Left ventricle myocardium superior (tissue), 1 donor: ENCODE results near the gene SRL. TPM values are rescaled to one million over a fixed set of nuclear protein-coding genes. Genes with fewer than 3 reads are reported as not detected.

Source experiments
- ATAC-seq: fragments of 200-7000 bp; cut with Tn5 transposase; one replicate; pipeline ENCODE4 v1.9.1; 2020; ENCODE audit warnings: mild to moderate bottlenecking, moderate library complexity
- DNase-seq: peaks from one replicate; pipeline ENCODE4 v3.0.0-alpha.2; 2020
- intact Hi-C: fragments of 100-400 bp; cut with micrococcal nuclease; formaldehyde crosslinking; loops from one replicate; pipeline ENCODE4 v1.11.0; 2022
- total RNA-seq: library from RNA; stranded (reverse); fragmentation: NEBNext Ultra II Directional; extraction: Animal tissue kit (Norgen Biotek cat#: 25700); gene quantifications from one replicate; pipeline ENCODE4 v1.2.1, GENCODE V29; 2021
- donor health status: DM: no; HTN: yes; CAD: no; lungs with severe emphysema.

SRL gene
- total RNA-seq, 1 donor from 2014 or later, result 426 TPM

DNA sequence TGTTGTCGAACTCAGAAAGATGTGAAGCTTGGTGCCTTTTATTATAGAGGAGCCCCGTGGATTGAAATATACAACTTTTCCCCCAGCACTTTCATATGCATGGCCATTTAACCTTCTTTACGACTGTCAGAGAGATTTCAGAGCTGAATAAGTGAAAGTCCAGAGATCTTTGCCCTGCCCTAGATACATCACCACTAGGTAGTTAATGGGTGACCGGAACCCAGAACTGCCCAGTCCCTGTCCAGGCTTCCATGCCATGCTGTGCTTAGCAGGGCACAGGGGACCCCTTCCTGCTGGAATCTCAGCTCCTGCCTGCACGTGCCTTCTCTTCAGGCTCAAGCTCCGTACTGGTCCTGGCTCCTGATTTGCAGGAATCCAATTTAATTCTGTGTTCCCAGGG is 32.2 kb downstream of the SRL start:
- intact Hi-C loops, result no loop called here
- DNase-seq (no peak), ATAC-seq (no peak)

DNA sequence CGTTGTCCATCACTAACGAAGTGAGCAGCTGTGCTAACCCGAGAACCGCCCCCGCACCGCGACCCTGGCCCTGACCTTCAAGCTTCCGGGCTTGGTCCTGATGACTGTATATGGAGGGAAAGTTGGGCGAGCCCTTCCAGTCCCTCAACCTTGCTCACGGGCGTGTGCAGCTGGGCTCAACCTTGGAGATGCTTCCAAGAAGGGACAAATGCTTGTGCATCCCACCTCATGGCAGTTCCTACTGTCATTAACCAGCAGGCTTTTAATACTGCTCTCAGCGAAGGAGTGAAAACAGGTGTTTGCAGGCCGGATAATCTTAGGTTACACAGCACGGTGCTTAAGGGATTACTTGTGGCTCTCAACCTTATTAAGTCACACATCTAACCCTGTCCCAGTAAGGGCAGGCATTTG is 33.5 kb downstream of the SRL start:
- DNase-seq (peak; percentile 65), ATAC-seq (peak; percentile 5)
- intact Hi-C loops, result no loop called here

DNA sequence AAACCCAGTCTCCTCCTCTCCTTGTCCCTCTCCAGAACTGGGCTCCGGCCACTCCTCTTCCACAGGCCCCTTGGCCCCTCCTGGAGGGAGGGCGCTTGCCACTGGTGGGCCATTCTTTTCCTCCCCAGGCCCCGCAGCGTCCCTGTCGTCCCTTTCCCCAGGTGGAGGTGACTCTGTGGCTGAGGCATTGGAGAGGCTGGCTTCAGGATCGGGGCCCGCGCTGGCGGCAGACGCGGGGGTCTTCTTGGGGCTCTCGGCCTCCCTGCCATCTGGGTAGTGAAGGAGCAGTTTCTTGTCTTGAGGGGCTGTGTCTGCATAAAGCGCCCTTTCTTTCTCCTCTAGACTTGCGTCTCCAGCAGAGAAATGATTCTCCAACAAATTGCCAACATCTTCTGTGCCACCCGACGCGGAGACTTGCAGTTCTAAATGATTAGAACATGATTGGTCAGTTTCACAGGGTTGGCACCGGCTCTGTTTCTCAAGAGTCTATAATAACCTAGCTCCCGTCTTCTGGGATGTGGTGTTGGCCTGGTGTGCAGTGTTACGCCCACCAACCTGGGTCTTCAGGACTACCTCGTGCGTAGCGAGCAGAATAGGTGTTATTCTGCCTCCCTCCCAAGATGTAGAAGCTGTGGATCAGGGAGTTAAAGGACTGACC is 34.1 kb downstream of the SRL start:
- ATAC-seq, result no peak
- intact Hi-C loops, result no loop called here
- no peak for DNase-seq

DNA sequence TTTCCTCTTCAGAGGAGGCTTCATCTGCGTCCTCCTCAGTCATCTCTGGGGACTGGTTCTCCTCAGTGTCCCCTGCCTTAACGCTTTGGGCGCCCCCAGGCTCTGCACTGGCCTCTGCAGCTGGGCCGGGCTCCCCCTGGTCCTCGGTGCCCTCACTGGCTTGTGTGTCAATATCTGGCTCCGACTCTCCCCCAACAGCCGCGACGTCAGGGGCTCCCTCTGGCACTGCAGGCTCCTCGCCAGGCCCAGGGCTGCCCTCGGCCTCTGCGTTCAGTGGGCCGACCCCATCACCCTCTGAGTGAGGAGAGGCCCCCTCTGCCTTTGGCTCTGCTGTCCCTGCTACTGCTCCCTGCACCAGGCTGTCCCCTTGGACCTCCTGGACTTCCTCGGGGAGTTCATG is 34.7 kb downstream of the SRL start:
- peak; percentile 2 for ATAC-seq
- no peak for DNase-seq
- intact Hi-C loops, result no loop called here

GRCh38 chr16:4206680-4207079 is 35.2 kb downstream of the SRL start:
- intact Hi-C loops, result no loop called here
- ATAC-seq, result no peak

DNA sequence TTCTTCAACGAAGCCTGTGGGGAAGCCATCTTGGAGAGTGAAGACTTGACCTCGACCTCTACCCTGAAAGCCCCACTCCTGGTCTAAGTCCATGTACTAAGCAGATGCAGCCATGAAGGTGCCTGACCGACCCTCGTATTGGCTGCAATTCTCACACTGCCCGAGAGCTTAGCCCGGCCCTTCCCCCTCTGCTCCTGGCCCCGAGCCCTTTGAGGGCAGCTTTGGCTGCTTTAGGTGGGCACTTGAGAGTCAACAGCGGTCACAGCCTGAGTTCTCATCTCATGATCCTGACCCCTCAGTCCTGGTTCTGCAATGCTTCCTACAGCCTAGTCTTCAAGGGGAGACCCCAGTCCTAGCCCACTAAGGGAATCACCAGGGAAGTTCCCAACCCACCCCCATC is 35.9 kb downstream of the SRL start:
- ATAC-seq, result peak; percentile 53
- intact Hi-C loops, result no loop called here
- peak; percentile 53 for DNase-seq

More at GRCh38 chr16:4206680-4207079, 35.2 kb downstream of the SRL start:
- DNase-seq, result no peak

DNA sequence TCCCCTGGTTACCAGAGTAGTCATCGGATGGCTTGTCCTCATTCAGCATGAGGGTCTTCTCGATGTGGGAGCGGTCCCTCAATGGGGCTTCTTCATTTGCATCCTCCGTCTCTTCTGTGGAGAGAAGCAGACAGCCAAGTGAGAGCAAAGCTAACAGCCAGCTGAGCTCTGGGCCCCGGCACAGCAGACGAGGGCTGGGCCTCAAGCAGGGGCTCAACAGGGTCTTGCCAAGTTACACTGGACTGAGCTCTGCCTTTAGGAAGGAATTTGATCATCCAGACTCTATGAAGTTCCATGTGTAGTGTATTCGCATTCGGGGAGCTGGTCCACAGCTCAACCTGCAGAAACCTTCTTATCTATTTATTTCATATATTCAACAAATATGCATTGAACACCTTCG is 37.4 kb downstream of the SRL start:
- intact Hi-C loops, result no loop called here
- DNase-seq, result no peak
- no peak for ATAC-seq

DNA sequence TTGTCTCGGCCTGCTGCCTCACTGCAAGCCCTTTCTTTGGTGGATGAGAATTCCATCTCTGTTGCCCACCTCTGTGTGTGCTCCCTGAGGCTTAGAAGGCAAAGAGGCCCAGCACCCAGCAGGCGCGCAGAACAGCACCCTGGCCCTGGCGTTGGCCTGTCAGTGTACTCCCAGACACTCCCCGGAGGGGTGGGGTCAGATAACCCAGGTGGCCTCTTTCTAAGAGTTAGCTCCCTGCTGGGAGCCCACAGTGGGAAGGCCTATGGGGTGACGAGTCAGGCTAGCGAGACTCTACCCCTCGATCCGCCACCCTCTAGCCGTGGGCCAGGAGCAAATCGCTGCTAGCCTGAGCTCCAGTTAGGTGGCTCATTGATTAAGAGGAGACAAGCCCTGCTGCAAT is 38.1 kb downstream of the SRL start:
- ATAC-seq (no peak), DNase-seq (no peak)
- intact Hi-C loops, result no loop called here

GRCh38 chr16:4202615-4203345 is 39.1 kb downstream of the SRL start:
- intact Hi-C loops, result no loop called here
- ATAC-seq, result no peak
- DNase-seq, result no peak

- intact Hi-C loops, result no loop called here
- ATAC-seq, result no peak
These were observed 41.1 kb downstream of the SRL start for GRCh38 chr16:4200781-4201137.

DNA sequence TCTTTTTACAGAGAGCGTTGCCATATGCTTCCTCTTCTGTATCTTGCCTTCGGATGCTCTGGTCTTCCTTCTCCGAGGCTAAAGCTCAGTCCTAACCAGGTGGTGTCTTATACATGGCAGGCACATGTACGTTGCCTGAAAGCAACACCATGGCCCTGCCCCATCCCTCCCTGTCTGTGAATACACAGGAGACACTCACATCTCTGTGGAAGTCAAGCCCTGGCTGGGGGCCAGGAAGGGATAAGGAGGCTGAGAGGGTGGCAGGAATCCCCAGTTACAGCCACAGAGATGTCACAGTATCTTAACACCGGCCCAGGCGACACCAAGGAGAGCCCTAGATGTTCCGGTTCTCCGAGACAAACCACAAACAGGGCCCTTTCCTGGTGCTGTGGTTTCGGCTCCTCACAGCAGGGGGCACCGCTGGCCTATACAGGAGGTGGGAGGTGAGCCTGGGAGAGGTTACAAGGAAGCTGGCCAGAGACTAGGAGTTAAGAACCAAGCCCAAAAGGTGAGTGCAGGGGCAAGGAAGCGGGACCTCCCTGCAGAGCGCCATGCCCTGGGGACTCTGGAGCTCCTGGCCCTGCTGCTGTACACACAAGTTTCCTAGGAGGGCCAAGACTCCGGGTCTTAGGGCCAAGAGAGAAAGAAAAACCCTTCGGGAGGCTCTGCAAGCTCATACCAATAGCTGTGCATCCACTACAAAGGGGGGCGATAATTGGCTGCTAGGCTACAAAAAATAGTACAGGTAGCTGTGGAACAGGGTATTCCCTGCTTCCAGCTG is 41.7 kb downstream of the SRL start:
- DNase-seq (peak; percentile 72), ATAC-seq (peak; percentile 72)
- intact Hi-C loops, result no loop called here

More at GRCh38 chr16:4200781-4201137, 41.1 kb downstream of the SRL start:
- DNase-seq, result no peak

DNA sequence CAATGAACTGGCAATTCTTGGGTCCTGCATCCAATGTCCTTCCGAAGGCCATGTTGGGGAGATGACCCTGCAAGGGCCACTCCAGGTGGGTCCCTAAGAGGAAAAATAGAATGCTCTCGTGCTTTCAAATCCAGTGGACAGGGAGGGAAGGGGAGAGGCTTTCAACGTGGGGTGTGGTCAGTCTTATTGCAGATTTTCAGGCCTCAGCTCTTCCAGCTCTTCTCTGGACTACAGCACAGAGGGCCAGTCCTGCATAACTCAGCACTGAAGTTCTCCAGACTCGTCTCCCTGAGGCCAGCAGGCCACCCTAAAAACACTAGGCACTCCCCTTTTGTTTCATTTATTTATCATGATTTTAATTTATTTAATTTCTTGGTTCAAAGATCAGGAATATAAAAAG is 43.1 kb downstream of the SRL start:
- intact Hi-C loops, result no loop called here
- ATAC-seq, result no peak
- DNase-seq, result no peak

DNA sequence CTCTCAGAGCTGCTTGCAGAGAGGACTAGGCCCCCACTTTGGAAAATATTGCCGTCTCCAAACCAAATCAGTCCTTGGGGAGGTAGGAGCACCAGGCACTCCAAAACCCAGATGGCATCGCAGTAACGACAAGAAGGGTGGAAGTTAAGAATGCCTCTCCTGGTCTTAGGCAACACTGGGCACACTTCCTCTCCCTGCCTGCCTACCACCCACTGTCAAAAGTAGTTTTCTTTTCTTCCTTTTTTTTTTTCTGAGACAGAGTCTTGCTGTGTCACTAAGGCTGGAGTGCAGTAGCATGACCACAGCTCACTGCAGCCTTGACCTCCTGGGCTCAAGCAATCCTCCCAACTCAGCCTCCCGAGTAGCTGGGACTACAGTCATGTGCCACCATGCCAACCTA is 47.2 kb downstream of the SRL start:
- intact Hi-C loops, result no loop called here
- ATAC-seq, result peak; percentile 5

DNA sequence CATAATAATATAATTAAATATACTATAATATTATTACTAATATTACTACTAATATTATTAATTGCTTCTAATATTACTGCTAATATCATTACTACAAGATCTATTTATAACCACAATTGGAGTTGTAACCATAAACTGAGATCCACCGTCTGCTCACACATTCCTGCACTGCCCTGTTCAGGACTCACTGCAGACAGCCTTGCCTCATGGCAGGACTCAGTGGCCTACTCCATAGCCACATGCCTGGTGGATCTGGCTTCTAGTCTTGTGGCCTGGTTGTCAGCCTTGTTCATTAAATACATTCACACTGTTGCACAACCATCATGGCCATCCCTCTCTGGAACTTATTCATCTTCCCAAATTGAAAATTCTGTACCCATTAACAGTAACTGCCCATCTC is 48.0 kb downstream of the SRL start:
- ATAC-seq, result no peak
- no peak for DNase-seq
- intact Hi-C loops, result no loop called here

More for the DNA sequence above, 47.2 kb downstream of the SRL start:
- DNase-seq, result no peak

DNA sequence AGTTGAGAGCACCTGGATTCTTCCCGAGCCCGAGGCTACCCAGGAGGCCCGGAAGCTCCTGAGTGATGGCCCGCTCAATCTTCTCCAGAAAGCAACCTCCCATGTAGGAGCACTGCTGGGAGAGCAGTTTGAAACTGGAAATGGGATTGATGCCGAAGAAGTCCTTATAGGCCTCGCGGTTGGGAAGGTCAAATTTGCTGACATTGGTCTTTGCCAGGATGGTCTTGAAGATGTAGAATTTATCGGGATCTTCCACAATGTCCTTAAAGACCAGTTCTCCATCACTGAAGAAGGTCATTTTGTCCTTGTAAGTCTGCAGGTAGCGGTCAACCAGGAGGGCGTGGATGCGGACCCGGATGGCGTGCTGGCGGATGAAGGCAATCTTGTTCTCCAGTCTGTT is 49.7 kb downstream of the SRL start:
- intact Hi-C loops, result no loop called here
- ATAC-seq (no peak), DNase-seq (no peak)

- DNase-seq (peak; percentile 2), ATAC-seq (peak; percentile 6)
- intact Hi-C loops, result no loop called here
These were observed 51.1 kb downstream of the SRL start for GRCh38 chr16:4190712-4191333.

GRCh38 chr16:4190086-4190485 is 51.8 kb downstream of the SRL start:
- ATAC-seq, result peak; percentile 61
- peak; percentile 22 for DNase-seq
- intact Hi-C loops, result no loop called here

- intact Hi-C loops, result no loop called here
- ATAC-seq (peak; percentile 15), DNase-seq (peak; percentile 51)
These were observed 57.7 kb downstream of the SRL start for GRCh38 chr16:4184038-4184702.
